Activated CD4-positive, alpha-beta T cell treated with anti-CD3 and anti-CD28 coated beads for 36 hours (primary cell): ENCODE data around the gene WDR36. TPM values are rescaled to one million over a fixed set of nuclear protein-coding genes. Genes with fewer than 3 reads are reported as not detected.

ENCODE experiments used
- ATAC-seq: fragments of 200-7000 bp; cut with Tn5 transposase; one replicate; pipeline ENCODE4 v1.10.0; 2021; ENCODE audit warnings: mild to moderate bottlenecking, moderate library complexity
- CTCF ChIA-PET: fragments of 350-600 bp; sonication (Branson Sonifier 250); formaldehyde crosslinking; loops from one replicate; lab custom pipeline; 2021; ENCODE audit warnings: antibody characterized with exemption; lab: Charles Lee
- POLR2A ChIA-PET: fragments of 350-600 bp; sonication (Branson Sonifier 250); formaldehyde crosslinking; loops from one replicate; lab custom pipeline; 2021; ENCODE audit warnings: antibody characterized with exemption, inconsistent platforms; lab: Charles Lee
- DNase-seq: peaks from one replicate; pipeline ENCODE4 v3.0.0-alpha.2; 2020
- H3K27ac Mint-ChIP-seq: one replicate; pipeline ENCODE4 v1.8.0; 2021; ENCODE audit warnings: mixed read lengths
- H3K27me3 Mint-ChIP-seq: one replicate; pipeline ENCODE4 v1.8.0; 2021; ENCODE audit warnings: mixed read lengths
- H3K36me3 Mint-ChIP-seq: one replicate; pipeline ENCODE4 v1.8.0; 2021; ENCODE audit warnings: low read depth, mixed read lengths
- H3K4me1 Mint-ChIP-seq: one replicate; pipeline ENCODE4 v1.8.0; 2021; ENCODE audit warnings: mixed read lengths
- H3K4me3 Mint-ChIP-seq: one replicate; pipeline ENCODE4 v1.8.0; 2021; ENCODE audit warnings: mild to moderate bottlenecking, moderate library complexity, mixed read lengths
- H3K9me3 Mint-ChIP-seq: one replicate; pipeline ENCODE4 v1.8.0; 2021; ENCODE audit warnings: low read depth, mixed read lengths
- intact Hi-C, 2 experiments: fragments of 100-400 bp; cut with DNase I in 1 of 2; cut with micrococcal nuclease in 1 of 2; formaldehyde crosslinking; loops; one replicate each; pipeline versions ENCODE4 v1.14.2 to v1.15.1; 2022 to 2024; cut with DNase I, micrococcal nuclease
- total RNA-seq, 2 experiments: library from RNA; stranded (reverse); gene quantifications; one replicate each; pipeline ENCODE4 v1.2.3, GENCODE V29; 2021

WDR36 gene
- total RNA-seq, 2 experiments from 2014 or later: 58.6 to 61.7 TPM

DNA sequence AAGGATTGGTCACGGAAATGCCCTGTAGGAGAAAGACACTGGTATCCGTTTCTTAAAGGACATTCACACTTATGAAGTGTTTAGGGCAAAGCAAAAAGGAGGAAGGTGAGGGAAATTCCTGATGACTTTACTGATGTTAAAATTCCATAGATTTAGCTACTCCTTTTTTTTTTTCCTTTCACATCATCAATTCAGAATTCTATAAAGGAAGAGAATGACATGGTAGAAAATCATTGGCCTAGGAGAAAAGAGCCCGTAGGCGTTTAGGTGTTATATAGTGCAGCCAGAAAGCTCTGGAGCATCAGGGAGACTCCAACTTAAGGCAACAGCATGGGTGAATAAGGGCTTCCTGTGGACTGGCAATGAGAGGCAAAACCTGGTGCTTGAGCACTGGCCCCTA, 20.7 kb upstream of the WDR36 start, which contains the start of gene TSLP:
TSS of gene TSLP (plus strand) at position 301 of the 400 bp plus-strand sequence. CDS start 178 bp downstream, outside the sequence.
- intact Hi-C loops: loop anchor here (5.0 kb wide), 2 partner anchors 309 to 314 kb away; no protein-coding TSS in a partner anchor
- Mint-ChIP-seq H3K27ac (no peak within 1 kb of the TSS), H3K36me3 (no peaks in the 10 kb centered on the region)

DNA sequence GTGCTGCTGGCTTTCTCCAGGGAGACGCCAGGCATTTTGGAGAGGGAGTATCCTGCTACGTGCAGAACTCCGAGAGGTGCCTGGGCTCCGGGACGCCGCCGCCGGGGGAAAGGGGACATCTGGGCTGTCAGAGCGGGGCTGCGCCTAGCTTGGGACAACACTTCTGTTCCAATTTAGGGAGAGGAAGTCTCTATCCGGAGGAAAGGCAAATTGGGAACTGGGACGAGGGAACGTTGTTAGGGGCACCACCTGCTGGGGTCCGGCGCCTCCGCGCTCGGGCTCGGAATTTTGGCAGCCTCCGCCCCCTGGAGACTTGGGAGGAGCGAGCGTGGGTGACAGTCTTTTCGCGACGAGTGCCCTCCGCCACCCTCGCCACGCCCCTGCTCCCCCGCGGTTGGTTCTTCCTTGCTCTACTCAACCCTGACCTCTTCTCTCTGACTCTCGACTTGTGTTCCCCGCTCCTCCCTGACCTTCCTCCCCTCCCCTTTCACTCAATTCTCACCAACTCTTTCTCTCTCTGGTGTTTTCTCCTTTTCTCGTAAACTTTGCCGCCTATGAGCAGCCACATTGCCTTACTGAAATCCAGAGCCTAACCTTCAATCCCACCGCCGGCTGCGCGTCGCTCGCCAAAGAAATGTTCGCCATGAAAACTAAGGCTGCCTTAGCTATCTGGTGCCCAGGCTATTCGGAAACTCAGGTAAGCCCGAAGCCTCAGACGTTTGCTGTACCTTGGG, 19.0 kb upstream of the WDR36 start:
- Mint-ChIP-seq H3K4me1 (peaks cover 24% of the 10 kb centered on the region), H3K9me3 (no peaks in the 10 kb centered on the region)
- CTCF ChIA-PET: no interaction called here

More for the DNA sequence above, 20.7 kb upstream of the WDR36 start, which contains the start of gene TSLP:
- ATAC-seq (no peak), DNase-seq (no peak)
- H3K4me1 Mint-ChIP-seq: peaks cover 24% of the 10 kb centered on the region
- no peaks in the 10 kb centered on the region for H3K9me3 Mint-ChIP-seq
- H3K27me3 Mint-ChIP-seq: peaks cover 71% of the 10 kb centered on the region
- ChIA-PET POLR2A (no interaction called here), CTCF (no interaction called here)
- peak within 1 kb of the TSS; percentile 81 for H3K4me3 Mint-ChIP-seq

DNA sequence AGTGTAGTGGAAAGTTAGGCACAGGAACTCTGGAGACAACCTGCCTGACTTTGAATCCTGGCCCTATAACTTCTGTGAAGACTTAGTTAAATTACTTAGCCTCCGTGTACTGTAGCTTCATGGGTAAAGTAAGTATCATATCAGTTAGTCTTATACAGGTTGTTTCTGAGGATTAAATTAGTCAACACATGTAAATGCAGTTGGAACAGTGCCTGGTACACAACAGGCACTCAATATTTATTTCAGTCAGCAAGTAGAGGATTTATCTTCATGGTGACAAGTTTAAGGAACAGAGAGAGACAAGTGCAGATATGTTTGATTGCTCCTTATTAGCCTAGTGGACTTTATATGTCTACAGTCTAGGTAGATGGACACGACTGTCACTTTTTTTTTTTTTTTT, 17.9 kb upstream of the WDR36 start:
- Mint-ChIP-seq H3K27me3 (peaks cover 58% of the 10 kb centered on the region), H3K4me3 (peak overlapping the region; percentile 81)
- POLR2A ChIA-PET: no interaction called here

More for the DNA sequence above, 19.0 kb upstream of the WDR36 start:
- Mint-ChIP-seq H3K27ac (peak overlapping the region; percentile 37), H3K36me3 (no peaks in the 10 kb centered on the region), H3K4me3 (peak overlapping the region; percentile 81), H3K27me3 (peaks cover 62% of the 10 kb centered on the region)
- DNase-seq (peak; percentile 82), ATAC-seq (peak; percentile 73)
- intact Hi-C loops: loop anchor here (2.0 to 5.0 kb wide), 3 partner anchors 20 to 316 kb away; partner anchors contain the start of gene WDR36 (in 1 of the 2)
- POLR2A ChIA-PET: no interaction called here

GRCh38 chr5:111075520-111075919, 16.6 kb upstream of the WDR36 start:
- H3K36me3 Mint-ChIP-seq: no peaks in the 10 kb centered on the region
- POLR2A ChIA-PET: no interaction called here
- DNase-seq: no peak
- H3K27me3 Mint-ChIP-seq: peaks cover 49% of the 10 kb centered on the region
- no peaks in the 10 kb centered on the region for H3K9me3 Mint-ChIP-seq
- intact Hi-C loops: no loop called here
- peaks cover 23% of the 10 kb centered on the region for H3K4me1 Mint-ChIP-seq
- CTCF ChIA-PET: no interaction called here
- H3K4me3 Mint-ChIP-seq: no peak overlapping the region
- peak; percentile 62 for ATAC-seq
- peak overlapping the region; percentile 29 for H3K27ac Mint-ChIP-seq

More for the DNA sequence above, 17.9 kb upstream of the WDR36 start:
- no peaks in the 10 kb centered on the region for H3K9me3 Mint-ChIP-seq
- peaks cover 24% of the 10 kb centered on the region for H3K4me1 Mint-ChIP-seq
- no peak overlapping the region for H3K27ac Mint-ChIP-seq
- CTCF ChIA-PET: no interaction called here
- no peaks in the 10 kb centered on the region for H3K36me3 Mint-ChIP-seq
- ATAC-seq (no peak), DNase-seq (no peak)
- intact Hi-C loops: loop anchor here (5.0 kb wide), 2 partner anchors 312 to 317 kb away; no protein-coding TSS in a partner anchor

DNA sequence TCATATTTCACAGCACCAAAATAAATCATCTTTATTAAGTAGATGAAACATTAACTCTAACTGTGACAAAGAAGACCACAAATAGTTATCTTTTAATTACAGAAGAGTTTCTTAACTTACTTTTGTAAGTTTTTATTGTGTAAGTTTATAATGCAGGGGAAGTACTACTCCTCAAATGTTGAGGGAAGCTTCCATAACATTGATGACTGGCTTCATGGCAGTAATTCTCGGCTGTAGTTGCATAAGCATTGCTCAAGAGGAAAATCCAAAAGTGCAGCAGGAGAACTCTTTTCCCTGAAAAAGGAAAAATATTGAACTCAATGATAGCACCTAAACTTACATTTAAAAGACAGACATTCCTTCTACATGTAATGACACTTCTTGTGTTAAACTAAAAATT, 16.1 kb upstream of the WDR36 start:
- DNase-seq: no peak
- intact Hi-C loops: no loop called here
- Mint-ChIP-seq H3K36me3 (no peaks in the 10 kb centered on the region), H3K27me3 (peaks cover 45% of the 10 kb centered on the region), H3K9me3 (no peaks in the 10 kb centered on the region), H3K4me1 (peaks cover 17% of the 10 kb centered on the region), H3K4me3 (no peak overlapping the region), H3K27ac (no peak overlapping the region)
- CTCF ChIA-PET: no interaction called here
- no peak for ATAC-seq
- POLR2A ChIA-PET: no interaction called here

DNA sequence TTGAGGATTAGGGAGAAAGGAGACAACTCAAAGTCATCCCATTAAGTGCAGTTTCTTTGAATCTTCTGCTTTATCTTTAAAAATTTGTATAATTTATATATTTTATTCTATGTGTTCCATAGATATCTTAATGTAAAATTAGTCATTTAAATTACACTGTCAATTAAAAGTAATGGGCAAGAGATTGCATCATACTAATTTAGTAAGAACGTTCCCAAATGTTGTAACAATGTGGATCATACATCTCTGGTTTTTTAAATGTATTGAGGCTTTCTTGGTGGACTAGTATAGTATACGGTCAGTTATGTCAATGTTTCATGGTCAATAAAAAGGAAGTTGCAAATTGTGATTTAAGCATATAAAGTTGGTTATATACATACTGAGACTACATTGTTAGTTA, 14.5 kb upstream of the WDR36 start:
- no peak for ATAC-seq

DNA sequence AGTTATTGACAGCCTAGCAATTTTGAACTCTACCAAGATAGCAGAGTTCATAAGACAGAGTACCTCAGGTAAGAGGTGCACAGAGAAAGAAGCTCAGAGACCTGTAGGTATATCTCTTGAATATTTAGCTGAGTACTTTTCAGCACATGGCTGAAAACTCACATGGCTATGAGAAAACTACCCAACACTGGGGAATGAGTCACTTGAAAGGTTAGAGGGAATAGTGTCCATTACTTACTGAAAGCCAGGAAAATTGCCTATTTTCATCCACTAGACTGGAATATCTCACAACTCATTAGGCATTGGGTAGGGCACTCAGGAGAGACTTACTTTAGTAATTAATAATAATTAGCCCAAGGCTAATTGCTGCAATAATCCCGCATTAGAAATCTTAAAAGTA, 12.3 kb upstream of the WDR36 start:
- peaks cover 7% of the 10 kb centered on the region for H3K4me1 Mint-ChIP-seq
- DNase-seq (no peak), ATAC-seq (no peak)
- intact Hi-C loops: no loop called here
- H3K36me3 Mint-ChIP-seq: no peaks in the 10 kb centered on the region
- no peaks in the 10 kb centered on the region for H3K9me3 Mint-ChIP-seq
- ChIA-PET POLR2A (no interaction called here), CTCF (interaction anchor here (0.7 to 1.3 kb wide), 3 partner anchors 12 to 322 kb away, joined by 3 to 4 read pairs (median 3); partner anchors contain the start of gene WDR36)
- no peak overlapping the region for H3K4me3 Mint-ChIP-seq
- peaks cover 28% of the 10 kb centered on the region for H3K27me3 Mint-ChIP-seq
- H3K27ac Mint-ChIP-seq: no peak overlapping the region

More for the DNA sequence above, 14.5 kb upstream of the WDR36 start:
- Mint-ChIP-seq H3K9me3 (no peaks in the 10 kb centered on the region), H3K27ac (no peak overlapping the region), H3K27me3 (peaks cover 40% of the 10 kb centered on the region), H3K36me3 (no peaks in the 10 kb centered on the region), H3K4me1 (peaks cover 15% of the 10 kb centered on the region), H3K4me3 (no peak overlapping the region)
- DNase-seq: no peak
- intact Hi-C loops: no loop called here
- CTCF ChIA-PET: no interaction called here
- POLR2A ChIA-PET: no interaction called here

GRCh38 chr5:111083323-111083722, 8.8 kb upstream of the WDR36 start:
- Mint-ChIP-seq H3K36me3 (no peaks in the 10 kb centered on the region), H3K4me3 (no peak overlapping the region), H3K4me1 (no peaks in the 10 kb centered on the region), H3K9me3 (no peaks in the 10 kb centered on the region), H3K27ac (no peak overlapping the region), H3K27me3 (peaks cover 22% of the 10 kb centered on the region)
- ChIA-PET CTCF (no interaction called here), POLR2A (no interaction called here)
- DNase-seq (no peak), ATAC-seq (no peak)
- intact Hi-C loops: no loop called here

GRCh38 chr5:111095982-111096381, 3.8 kb downstream of the WDR36 start:
- peaks cover 36% of the 10 kb centered on the region for H3K4me1 Mint-ChIP-seq
- POLR2A ChIA-PET: no interaction called here
- no peak overlapping the region for H3K27ac Mint-ChIP-seq
- ATAC-seq (no peak), DNase-seq (no peak)
- no peaks in the 10 kb centered on the region for H3K27me3 Mint-ChIP-seq
- CTCF ChIA-PET: interaction anchor here (0.7 kb wide), 1 partner anchor 455 kb away, joined by 3 read pairs; no protein-coding TSS in a partner anchor
- intact Hi-C loops: loop anchor here in 1 of 2 experiments (10.0 kb wide), 2 partner anchors 1411 to 1691 kb away; partner anchors contain the start of genes MAN2A1 and PJA2
- H3K9me3 Mint-ChIP-seq: peaks cover 2% of the 10 kb centered on the region
- no peak overlapping the region for H3K4me3 Mint-ChIP-seq
- peaks cover 51% of the 10 kb centered on the region for H3K36me3 Mint-ChIP-seq

GRCh38 chr5:111099058-111099778, 7.1 kb downstream of the WDR36 start:
- Mint-ChIP-seq H3K27me3 (no peaks in the 10 kb centered on the region), H3K9me3 (no peaks in the 10 kb centered on the region), H3K4me1 (peaks cover 22% of the 10 kb centered on the region), H3K4me3 (no peak overlapping the region), H3K36me3 (peaks cover 58% of the 10 kb centered on the region), H3K27ac (no peak overlapping the region)
- intact Hi-C loops: loop anchor here in 1 of 2 experiments (10.0 kb wide), 2 partner anchors 1414 to 1694 kb away; partner anchors contain the start of genes MAN2A1 and PJA2
- POLR2A ChIA-PET: interaction anchor here (0.7 kb wide), 1 partner anchor 194 kb away, joined by 4 read pairs; no protein-coding TSS in a partner anchor
- CTCF ChIA-PET: interaction anchor here (0.6 kb wide), 1 partner anchor 18 kb away, joined by 4 read pairs; no protein-coding TSS in a partner anchor
- DNase-seq (no peak), ATAC-seq (no peak)

DNA sequence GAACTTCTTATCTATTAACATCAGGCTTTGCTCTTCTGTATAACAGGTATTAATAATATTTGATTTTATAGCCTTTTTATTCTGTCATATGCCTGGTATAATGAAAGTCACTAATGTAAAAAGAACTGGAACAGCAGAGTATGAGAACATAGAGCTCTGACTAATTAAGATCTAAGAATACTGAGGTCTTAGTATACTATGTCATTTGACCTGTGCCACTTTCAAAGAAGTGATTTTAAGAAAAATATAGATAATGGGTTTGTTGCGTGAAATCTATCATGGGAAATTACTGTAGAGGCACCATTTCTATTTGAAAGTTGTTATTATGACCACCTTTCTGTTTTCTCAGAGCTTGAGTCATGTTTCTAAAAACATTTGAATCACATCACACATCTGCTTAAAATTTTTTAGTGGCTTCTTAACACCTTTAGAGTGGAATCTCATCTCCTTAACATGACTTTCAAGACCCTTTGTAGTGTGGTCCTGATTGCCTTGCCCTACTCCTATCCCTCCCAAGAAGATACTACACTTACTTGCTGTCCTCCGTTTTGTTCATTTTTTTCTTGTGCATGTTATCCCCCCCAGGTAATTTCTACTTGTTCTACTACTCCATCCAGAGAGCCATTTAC, 14.3 kb downstream of the WDR36 start:
- no peak for DNase-seq
- ATAC-seq: no peak
- CTCF ChIA-PET: interaction anchor here (1.1 kb wide), 1 partner anchor 8 kb away, joined by 4 read pairs; no protein-coding TSS in a partner anchor
- POLR2A ChIA-PET: interaction anchor here (0.6 to 0.7 kb wide), 2 partner anchors 8 to 14 kb away, joined by 3 read pairs; partner anchors contain the start of gene WDR36
- no peak overlapping the region for H3K4me3 Mint-ChIP-seq
- intact Hi-C loops: no loop called here
- peaks cover 6% of the 10 kb centered on the region for H3K4me1 Mint-ChIP-seq
- peak overlapping the region; percentile 6 for H3K27ac Mint-ChIP-seq
- H3K9me3 Mint-ChIP-seq: no peaks in the 10 kb centered on the region
- H3K27me3 Mint-ChIP-seq: no peaks in the 10 kb centered on the region
- peaks cover 56% of the 10 kb centered on the region for H3K36me3 Mint-ChIP-seq
